Coronary artery (tissue), 2 donors: ENCODE data around the gene DPYSL3.

Experiments
- DNase-seq: peaks from one replicate; pipeline ENCODE4 v3.0.0-alpha.2; 2017; ENCODE audit warnings: low spot score
- H3K27ac ChIP-seq, 2 donors: fragments of 200-600 bp; sonication (generic); one replicate each; pipeline ENCODE4 v1.5.1; 2016 to 2019
- H3K4me3 ChIP-seq: fragments of 200-600 bp; sonication (generic); 2 replicates; pipeline ENCODE4 v1.5.1; 2016; ENCODE audit warnings: mild to moderate bottlenecking, moderate library complexity
- TF ChIP-seq, protein P1 (sequence below): fragments of 200-600 bp; sonication (generic); IDR thresholded peaks from one replicate; pipeline ENCODE4 v1.5.1; 2019; ENCODE audit warnings: antibody characterized with exemption

Gene DPYSL3

GRCh38 chr5:147483188-147483790 is 26.6 kb downstream of the DPYSL3 start:
- TF ChIP-seq, protein P1, sequence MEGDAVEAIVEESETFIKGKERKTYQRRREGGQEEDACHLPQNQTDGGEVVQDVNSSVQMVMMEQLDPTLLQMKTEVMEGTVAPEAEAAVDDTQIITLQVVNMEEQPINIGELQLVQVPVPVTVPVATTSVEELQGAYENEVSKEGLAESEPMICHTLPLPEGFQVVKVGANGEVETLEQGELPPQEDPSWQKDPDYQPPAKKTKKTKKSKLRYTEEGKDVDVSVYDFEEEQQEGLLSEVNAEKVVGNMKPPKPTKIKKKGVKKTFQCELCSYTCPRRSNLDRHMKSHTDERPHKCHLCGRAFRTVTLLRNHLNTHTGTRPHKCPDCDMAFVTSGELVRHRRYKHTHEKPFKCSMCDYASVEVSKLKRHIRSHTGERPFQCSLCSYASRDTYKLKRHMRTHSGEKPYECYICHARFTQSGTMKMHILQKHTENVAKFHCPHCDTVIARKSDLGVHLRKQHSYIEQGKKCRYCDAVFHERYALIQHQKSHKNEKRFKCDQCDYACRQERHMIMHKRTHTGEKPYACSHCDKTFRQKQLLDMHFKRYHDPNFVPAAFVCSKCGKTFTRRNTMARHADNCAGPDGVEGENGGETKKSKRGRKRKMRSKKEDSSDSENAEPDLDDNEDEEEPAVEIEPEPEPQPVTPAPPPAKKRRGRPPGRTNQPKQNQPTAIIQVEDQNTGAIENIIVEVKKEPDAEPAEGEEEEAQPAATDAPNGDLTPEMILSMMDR: no peak
- DNase-seq: no peak
- H3K27ac ChIP-seq: peak overlapping the region; percentile 66 to 88
- peak overlapping the region; percentile 37 for H3K4me3 ChIP-seq

DNA sequence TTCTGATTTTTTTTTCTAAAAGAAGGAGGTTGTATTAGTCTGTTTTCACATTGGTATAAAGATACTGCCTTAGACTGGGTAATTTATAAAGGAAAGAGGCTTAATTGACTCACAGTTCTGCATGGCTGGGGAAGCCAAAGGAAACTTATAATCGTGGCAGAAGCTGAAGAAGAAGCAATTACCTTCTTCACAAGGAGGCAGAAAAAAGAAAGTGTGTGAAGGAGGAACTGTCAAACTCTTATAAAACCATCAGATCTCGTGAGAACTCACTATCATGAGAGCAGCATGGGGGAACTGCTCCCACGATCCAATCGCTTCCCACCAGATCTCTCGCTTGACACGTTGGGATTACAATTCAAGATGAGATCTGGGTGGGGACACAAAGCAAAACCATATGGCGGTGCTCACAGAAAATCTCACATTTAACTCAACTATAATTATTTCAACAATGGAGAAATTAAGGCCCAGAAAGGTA is 27.1 kb downstream of the DPYSL3 start:
- DNase-seq: no peak
- Histone ChIP-seq H3K27ac (peak overlapping the region; percentile 66 to 88), H3K4me3 (no peak overlapping the region)
- TF ChIP-seq, protein P1: no peak

GRCh38 chr5:147481874-147482705 is 27.8 kb downstream of the DPYSL3 start:
- Histone ChIP-seq H3K27ac (peak overlapping the region; percentile 66 to 88), H3K4me3 (no peak overlapping the region)
- TF ChIP-seq, protein P1: no peak
- no peak for DNase-seq

DNA sequence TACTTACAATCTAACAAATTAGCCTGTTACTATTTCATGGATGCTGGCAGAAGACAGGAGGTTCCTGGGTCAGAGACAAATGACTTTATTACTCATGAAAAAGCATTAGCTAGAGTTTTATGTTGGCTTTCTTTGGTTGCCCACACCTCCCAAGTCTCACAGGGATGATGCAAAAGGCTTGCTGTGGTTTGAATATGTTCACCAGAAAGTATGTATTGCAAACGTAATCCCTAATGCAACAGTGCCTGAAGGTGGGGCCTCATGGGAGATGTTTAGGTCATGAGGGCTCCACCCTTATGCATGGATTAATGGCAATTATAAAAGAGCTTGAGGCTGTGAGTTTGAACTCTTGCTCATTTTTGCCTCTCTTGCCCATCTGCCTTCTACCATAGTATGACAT is 28.5 kb downstream of the DPYSL3 start:
- peak overlapping the region; percentile 66 to 88 for H3K27ac ChIP-seq
- TF ChIP-seq, protein P1: no peak
- no peak overlapping the region for H3K4me3 ChIP-seq
- DNase-seq: no peak

- TF ChIP-seq, protein P1: no peak
- H3K27ac ChIP-seq: peak overlapping the region in 1 of 2 donors; percentile 46
- H3K4me3 ChIP-seq: no peak overlapping the region
- no peak for DNase-seq
Observed at GRCh38 chr5:147479949-147480348, 29.9 kb downstream of the DPYSL3 start.

DNA sequence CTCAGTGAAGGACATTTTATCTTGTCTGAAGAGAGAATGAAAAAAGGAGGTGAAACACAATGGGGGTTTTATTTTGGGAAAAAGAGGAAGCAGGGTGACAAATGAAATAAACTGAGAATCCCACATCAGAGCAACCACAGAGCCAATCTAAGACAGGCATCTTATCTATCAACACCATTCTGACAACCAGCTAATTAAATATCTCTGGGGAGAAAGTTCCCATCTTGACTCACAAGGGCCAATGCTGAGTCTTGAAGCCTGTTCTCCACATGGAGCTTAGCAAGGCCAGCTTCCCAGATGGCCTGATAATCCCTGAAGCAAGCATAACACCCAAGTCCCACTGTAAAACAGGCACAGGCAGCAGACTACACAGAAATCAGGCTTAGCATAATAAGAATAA is 30.4 kb downstream of the DPYSL3 start:
- DNase-seq: no peak
- H3K4me3 ChIP-seq: no peak overlapping the region
- peak overlapping the region in 1 of 2 donors; percentile 46 for H3K27ac ChIP-seq
- TF ChIP-seq, protein P1: no peak
